GM21737 (cell line): ENCODE measurements around the gene TWNK.

Experiments
- ATAC-seq: cut with Tn5 transposase; IDR thresholded peaks from one replicate; pipeline ENCODE4 v1.9.1; 2021; ENCODE audit warnings: mild to moderate bottlenecking, moderate library complexity; ENCODE audit not compliant: unreplicated experiment

Gene TWNK

GRCh38 chr10:101010329-101010728 lies 23.0 kb downstream of the TWNK start:
- ATAC-seq, result no peak

GRCh38 chr10:101011517-101012423 lies 24.4 kb downstream of the TWNK start:
- ATAC-seq, result no peak

- peak; percentile 85 for ATAC-seq
These were observed 25.4 kb downstream of the TWNK start for GRCh38 chr10:101012525-101013364.

GRCh38 chr10:101013365-101013825 lies 26.1 kb downstream of the TWNK start:
- ATAC-seq, result no peak

- ATAC-seq, result peak; percentile 44
These were observed 27.0 kb downstream of the TWNK start for GRCh38 chr10:101014230-101014884.

GRCh38 chr10:101014966-101015581 lies 27.7 kb downstream of the TWNK start:
- no peak for ATAC-seq

- no peak for ATAC-seq
These were observed 28.2 kb downstream of the TWNK start for GRCh38 chr10:101015582-101015973.

GRCh38 chr10:101016814-101017213 lies 29.5 kb downstream of the TWNK start:
- ATAC-seq, result no peak

GRCh38 chr10:101018118-101018599 lies 30.8 kb downstream of the TWNK start:
- ATAC-seq, result no peak

- ATAC-seq, result no peak
These were observed 31.5 kb downstream of the TWNK start for GRCh38 chr10:101018600-101019439.

- no peak for ATAC-seq
These were observed 32.0 kb downstream of the TWNK start for GRCh38 chr10:101019440-101019703.

GRCh38 chr10:101020427-101021075 lies 33.2 kb downstream of the TWNK start:
- no peak for ATAC-seq

- no peak for ATAC-seq
These were observed 33.9 kb downstream of the TWNK start for GRCh38 chr10:101021239-101021638.

- ATAC-seq, result no peak
These were observed 34.4 kb downstream of the TWNK start for GRCh38 chr10:101021692-101022251.

- no peak for ATAC-seq
These were observed 35.8 kb downstream of the TWNK start for GRCh38 chr10:101022967-101023705.

GRCh38 chr10:101027106-101027720 lies 39.9 kb downstream of the TWNK start:
- no peak for ATAC-seq

GRCh38 chr10:101028446-101029337 lies 41.3 kb downstream of the TWNK start:
- ATAC-seq, result no peak
